ENCODE data around the gene ATP6AP1.
A peak's percentile ranks its signal among the peaks of the same experiment; 100 is the strongest.

ATP6AP1 gene

DNA sequence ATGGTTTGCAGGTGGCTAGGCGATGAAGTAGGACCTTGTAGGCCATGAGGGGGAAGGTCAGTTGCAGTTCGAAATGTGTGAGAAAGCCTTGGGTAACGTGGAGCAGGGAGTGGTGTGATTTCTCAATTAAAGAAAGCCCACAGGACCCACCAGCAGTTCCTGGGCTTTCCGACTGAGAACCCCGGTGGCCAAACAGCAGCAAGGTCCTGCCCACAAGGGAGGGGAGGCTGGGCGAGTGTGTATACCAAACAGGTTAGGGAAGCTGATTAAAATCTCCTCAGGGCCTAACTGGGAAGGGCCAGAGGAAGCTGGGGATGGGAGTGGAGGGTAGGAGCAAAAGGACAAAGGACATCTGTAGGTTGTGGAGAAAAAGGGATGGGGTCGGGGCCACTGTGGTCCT lies 2.4 kb downstream of the ATP6AP1 start:
- DNase-seq (ENCODE audit: low read depth) = no peak

DNA sequence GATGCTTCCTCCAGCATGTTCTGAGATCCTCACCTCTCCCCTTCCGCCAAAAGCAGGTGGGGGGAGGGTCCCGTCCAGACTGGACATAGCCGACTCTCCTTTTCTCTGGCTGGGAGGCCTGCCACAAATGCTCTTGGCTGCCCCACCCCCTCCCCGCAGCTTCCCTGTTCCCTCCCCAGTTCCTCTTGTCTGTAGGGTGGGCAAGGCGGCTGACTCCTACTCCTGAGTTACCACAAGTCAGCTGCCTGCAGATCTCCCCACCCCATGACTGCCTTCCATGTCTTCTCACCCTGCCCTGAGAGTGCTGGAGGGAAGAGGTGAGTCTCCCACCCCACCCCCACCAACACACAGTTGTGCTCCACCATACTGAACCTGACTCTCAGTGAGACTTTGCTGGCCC lies 2.9 kb downstream of the ATP6AP1 start:
- DNase-seq (ENCODE audit: low read depth) = no peak

DNA sequence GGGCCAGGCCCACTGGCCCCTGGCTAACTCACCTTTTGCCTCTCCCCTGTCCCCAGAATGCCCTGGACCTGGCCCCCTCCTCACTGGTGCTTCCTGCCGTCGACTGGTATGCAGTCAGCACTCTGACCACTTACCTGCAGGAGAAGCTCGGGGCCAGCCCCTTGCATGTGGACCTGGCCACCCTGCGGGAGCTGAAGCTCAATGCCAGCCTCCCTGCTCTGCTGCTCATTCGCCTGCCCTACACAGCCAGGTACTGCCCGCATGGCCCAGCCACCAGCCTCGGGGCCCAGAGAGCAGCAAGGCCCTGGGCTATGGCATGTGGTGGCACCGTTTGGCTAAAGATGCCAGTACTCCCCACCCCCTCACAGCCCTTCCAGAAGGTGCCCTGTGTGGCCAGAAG lies 3.7 kb downstream of the ATP6AP1 start:
- DNase-seq (ENCODE audit: low read depth) = no peak

DNA sequence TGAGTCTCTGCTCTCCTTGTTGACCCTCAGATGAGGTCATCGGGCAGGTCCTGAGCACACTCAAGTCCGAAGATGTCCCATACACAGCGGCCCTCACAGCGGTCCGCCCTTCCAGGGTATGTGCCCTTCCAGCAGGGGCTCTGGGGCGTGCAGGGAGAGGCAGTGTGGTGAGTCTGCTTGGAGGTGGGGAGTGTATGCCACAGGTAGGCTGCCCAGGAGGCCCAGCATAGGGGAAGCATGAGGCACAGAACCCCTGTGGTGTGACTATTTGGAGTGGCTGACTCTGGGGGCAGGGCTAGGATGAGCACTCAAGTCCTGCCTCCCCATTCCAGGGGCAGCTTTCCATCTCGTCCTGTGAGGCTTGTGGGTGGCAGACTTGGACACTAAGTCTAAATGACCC lies 5.1 kb downstream of the ATP6AP1 start:
- DNase-seq (ENCODE audit: low read depth) = no peak

DNA sequence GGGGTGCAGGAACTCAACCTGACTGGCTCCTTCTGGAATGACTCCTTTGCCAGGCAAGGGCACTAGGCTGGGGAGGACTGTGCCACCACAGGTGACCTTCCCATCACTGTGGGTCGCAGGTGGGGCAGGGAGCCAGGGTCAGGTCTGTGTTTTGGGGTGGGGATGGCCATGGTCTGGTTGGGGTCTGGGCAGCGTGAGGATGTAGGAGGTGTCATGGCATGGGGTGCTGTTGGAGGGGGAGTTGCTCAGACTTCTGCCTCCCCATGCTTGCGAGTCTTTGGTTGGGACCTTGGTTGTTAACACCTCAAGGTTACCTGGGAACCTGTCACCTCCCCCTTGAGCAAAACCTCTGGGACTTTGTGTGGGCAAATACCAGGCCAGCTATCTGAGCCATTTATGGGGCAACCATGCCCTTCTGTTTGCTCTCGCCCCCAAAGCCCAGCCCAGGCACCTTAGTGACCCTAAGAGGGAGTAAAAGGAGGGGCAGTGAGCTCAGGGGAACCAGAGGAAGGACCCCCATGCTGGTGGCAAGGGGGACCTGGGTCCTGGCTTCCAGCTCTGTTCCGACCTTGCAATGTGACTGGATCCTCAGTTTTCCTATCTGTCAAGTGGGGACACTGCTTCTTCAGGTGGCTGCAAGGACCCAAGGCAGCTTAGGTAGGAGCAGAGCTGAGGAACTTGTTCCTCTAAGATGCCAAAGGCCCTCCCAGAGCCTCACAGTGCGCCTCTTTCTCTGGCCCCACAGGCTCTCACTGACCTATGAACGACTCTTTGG lies 6.1 kb downstream of the ATP6AP1 start:
- no peak for DNase-seq (ENCODE audit: low read depth)

DNA sequence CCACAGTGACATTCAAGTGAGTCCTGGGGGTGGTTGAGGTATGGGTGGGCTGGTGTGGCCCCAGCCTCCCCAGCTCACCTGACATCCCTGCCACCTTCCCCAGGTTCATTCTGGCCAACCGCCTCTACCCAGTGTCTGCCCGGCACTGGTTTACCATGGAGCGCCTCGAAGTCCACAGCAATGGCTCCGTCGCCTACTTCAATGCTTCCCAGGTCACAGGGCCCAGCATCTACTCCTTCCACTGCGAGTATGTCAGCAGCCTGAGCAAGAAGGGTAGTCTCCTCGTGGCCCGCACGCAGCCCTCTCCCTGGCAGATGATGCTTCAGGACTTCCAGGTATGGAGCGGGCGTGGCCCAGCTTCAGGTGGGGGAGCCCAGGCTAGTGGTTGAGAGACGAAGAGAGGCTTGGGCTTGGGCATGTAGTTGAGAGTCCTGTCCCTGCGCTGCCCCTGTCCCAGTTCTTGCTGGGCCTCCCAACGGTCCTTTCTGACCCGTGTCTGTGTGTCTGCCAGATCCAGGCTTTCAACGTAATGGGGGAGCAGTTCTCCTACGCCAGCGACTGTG lies 6.8 kb downstream of the ATP6AP1 start:
- no peak for DNase-seq (ENCODE audit: low read depth)

DNA sequence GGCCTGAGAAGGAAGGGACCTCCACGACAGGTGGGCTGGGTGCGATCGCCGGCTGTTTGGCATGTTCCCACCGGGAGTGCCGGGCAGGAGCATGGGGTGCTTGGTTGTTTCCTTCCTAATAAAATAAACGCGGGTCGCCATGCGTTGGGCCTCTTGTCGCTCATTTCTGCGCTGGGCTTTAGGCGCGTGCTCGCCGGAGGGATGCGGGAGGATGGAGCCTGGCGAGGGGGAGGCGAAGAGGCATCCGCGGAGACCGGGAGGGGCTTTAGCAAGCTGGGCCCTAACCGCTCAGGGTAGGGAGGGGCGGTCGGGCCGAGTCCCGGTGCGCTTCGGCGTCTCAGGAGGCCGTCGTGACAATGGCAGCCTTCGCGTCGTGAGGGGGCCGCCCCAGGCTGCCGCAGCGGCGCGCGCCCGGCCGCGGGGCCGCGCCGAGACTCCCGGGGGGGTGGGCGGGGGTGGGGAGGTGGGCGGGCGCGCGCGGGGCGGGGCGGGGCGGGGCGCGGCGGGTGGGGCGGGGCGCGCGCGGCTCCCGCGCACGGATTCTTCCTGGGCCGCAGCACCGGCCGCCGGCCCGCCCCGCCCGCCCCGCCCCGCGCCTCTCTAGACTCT lies 8.0 kb downstream of the ATP6AP1 start:
- DNase-seq (ENCODE audit: low read depth) = no peak

DNA sequence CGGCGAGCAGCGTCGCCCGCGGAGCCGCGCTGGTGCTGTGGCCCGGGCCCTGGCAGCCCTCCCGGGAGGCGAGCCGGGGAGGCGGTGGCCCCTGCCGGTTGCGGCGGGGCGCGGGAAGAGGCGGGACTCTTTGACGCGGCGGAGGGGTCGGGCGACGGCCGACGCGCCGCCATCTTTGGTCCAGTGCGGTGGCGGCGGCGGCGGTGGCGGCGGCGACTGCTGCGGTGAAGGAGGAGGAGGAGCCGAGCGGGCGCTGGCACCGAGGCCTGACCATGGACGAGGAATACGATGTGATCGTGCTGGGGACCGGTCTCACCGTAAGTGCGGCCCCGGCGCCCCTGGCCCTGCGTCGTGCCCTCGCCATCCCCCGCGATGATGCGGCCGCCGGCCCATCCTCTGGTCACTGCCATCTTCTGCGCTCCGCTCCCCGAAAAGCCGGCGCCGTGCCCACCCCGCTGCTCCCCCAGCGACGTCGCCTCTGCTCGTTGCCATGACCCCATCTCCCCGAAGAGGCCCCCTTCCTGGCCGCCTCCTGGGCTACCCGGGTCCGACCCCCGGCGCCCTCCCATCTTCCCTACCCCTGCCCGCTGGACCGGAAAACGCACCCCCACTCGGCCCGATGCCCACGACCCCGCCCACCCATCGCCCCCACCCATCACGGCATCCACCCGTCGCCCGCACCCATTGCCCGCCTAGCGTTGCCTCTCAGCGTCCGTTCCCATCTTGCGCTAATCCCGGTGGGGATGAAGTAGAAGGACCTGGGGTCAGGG lies 8.7 kb downstream of the ATP6AP1 start, which contains the start of gene GDI1:
TSS of gene GDI1 (plus strand) at position 172 of the 770 bp plus-strand sequence. CDS start at position 273, 101 bp downstream.
- no peak for DNase-seq (ENCODE audit: low read depth)

DNA sequence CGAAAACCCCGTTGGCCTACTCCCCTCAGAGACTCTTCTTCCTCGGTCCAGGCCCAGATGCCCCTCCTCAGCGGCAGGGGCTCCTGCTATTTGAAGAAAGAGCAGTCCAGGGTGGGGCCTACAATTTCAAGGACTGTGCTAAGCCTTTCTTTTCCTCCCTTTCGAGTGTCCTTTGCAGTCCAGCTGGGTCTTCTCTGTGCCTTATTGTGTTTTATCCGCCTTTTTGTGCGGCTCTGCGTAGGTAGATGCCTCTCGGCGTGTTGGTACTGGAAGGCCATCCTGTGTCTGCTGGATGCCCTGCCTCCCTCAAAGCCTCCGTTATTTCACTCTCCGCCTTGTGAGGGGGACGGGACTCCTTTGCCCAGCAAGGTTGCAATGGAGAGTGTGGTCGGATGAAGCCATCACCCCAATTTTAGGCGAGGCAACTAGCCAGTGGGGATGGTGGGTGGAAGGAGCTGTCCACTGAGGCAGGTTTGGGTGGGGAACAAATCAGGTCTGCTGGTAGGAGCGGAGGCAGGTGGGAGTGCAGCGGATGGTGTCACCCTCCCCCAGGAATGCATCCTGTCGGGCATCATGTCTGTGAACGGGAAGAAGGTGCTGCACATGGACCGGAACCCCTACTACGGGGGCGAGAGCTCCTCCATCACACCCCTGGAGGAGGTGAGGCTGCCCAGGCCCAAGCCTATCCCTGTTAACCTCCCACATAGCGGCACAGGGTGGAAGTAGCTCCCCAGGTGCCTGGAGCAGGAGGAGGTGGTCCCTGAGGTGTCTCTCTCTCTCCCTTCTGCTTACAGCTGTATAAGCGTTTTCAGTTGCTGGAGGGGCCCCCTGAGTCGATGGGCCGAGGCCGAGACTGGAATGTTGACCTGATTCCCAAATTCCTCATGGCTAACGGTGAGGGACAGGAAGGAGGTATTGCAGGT lies 9.8 kb downstream of the ATP6AP1 start:
- DNase-seq (ENCODE audit: low read depth) = no peak

DNA sequence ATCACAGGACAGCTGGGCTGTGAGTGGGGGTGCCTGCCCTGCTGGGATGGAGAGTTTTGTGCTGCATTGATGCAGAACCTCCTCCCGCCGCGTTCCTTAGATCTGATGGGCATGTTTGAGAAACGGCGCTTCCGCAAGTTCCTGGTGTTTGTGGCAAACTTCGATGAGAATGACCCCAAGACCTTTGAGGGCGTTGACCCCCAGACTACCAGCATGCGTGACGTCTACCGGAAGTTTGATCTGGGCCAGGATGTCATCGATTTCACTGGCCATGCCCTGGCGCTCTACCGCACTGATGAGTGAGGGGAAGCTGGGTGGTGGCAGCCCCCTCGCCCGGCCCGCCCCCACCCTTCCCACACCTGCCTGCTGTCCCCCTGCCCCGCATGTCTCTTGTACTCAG lies 11.4 kb downstream of the ATP6AP1 start:
- DNase-seq (ENCODE audit: low read depth) = no peak

DNA sequence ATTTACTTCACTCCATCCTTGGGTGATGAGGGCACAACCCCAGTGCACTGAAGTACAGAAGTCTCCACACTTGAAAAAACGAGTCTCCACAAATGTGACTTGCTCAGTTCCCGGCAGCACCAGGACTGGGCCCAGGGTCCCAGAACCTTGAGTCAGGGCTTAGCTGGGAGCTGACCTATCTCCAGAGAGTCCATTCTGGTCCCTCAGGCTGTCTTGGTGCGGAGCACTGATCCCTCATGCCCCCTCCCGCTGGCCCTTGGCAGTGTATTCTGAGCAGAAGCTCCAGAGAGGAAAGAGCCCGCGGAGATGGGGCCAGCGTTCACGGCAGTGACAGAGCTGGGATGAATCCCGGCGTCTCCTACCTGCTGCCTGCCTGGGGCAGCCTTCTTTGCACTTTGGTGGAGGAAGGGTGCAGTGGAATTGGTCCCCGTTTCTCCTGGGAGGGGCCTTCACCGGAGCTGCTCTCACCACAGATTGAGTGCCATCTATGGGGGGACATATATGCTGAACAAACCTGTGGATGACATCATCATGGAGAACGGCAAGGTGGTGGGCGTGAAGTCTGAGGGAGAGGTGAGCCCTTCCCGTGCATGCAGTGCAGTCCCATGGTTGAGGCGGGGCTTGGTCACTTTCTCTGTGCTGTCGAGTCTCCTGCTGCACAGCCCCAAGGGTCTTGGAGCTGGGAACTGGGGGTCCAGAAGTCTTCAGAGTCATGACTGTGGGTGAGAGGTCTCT lies 12.3 kb downstream of the ATP6AP1 start:
- DNase-seq (ENCODE audit: low read depth) = no peak

DNA sequence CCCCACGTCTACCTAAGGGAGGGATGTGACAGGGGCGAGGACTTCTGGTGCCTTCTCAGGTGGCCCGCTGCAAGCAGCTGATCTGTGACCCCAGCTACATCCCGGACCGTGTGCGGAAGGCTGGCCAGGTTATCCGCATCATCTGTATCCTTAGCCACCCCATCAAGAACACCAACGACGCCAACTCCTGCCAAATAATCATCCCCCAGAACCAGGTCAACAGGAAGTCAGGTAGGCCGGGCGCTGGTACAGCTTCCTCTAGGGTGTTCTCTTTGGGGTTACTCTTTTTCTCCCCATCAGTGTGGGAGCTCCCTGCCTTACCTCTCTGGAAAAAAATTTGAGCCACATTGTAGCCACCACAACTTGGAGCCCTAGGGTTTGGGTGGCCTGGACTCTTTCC lies 13.1 kb downstream of the ATP6AP1 start:
- DNase-seq (ENCODE audit: low read depth) = no peak

DNA sequence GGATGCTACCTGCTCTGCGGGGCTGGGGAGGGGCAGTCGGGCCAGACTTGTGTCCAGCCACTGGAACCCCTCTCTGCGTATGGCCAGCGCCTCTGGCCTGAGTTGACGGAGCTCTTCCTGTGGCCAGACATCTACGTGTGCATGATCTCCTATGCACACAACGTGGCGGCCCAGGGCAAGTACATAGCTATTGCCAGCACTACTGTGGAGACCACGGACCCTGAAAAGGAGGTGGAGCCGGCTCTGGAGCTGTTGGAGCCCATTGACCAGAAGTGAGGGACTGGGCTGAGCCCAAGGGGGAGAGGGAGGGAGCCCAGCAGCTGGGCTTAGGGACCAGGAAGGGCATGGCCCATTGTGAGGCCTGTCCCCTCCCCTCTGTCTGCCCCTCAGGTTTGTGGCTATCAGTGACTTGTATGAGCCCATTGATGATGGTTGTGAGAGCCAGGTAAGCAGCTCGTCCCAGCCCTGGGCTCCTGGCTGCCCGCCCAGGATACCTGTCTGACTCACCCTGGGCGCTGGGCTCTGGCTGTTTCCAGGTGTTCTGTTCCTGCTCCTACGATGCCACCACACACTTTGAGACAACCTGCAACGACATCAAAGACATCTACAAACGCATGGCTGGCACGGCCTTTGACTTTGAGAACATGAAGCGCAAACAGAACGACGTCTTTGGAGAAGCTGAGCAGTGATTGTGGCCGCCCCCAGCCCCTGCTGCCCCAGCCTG lies 13.7 kb downstream of the ATP6AP1 start:
- no peak for DNase-seq (ENCODE audit: low read depth)

DNA sequence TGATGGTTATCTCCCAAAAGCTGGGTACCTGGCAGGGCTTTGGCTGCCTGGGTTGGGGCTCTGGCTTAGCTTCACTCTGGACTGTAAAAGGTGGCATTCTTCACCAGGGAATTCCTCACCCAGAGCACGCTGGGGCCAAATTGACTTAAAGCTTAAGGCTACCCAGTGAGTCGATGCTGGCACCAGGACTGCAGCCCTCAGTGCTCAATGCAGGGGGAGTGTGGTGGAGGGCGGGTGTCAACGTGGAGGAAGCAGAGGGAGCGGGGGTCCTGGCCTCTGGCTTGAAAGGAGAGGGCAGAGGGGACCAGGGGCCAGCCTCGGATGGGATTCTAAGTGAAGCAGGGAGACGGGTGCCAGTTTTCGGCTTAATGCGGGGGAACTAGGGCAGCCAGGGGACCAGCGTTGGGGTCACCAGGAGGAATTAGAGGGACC lies 15.0 kb downstream of the ATP6AP1 start:
- DNase-seq (ENCODE audit: low read depth) = no peak

DNA sequence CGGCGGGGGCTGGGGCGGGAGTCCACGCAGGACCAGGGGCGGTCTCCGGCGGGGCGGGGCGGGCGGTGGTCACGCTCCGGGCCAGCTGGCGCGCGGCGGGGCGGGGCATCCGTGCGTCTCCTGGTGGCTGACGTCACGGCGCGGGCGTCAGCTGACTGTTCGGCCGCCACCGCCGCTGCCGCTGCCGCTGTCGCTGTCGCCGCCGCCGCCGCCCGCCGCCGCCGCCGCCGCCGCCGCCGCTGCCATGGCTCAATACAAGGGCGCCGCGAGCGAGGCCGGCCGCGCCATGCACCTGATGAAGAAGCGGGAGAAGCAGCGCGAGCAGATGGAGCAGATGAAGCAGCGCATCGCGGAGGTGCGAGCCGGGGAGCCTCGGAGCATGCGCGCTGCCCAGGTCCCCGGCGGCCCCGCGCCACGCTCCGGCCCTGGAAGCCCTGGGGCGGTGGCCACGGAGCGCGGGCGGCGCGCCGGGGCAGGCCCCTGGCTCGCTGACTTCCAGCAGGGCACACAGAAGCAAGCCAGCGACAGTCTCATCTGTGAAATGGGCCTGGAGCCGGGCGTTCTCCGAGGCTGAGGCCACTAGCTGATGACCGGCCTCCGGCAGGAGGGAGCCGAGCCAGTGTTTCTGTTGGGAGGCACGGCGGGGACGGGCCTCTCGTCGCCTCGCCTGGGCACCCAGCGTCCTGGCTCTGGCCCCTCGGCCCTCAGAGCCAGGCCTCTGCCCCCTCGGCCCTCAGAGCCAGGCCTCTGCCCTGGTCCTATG lies 15.7 kb downstream of the ATP6AP1 start, which contains the start of gene FAM50A:
TSS of gene FAM50A (plus strand) at position 150 of the 763 bp plus-strand sequence. CDS start at position 245, 95 bp downstream.
- peak; percentile 24 for DNase-seq (ENCODE audit: low read depth)

DNA sequence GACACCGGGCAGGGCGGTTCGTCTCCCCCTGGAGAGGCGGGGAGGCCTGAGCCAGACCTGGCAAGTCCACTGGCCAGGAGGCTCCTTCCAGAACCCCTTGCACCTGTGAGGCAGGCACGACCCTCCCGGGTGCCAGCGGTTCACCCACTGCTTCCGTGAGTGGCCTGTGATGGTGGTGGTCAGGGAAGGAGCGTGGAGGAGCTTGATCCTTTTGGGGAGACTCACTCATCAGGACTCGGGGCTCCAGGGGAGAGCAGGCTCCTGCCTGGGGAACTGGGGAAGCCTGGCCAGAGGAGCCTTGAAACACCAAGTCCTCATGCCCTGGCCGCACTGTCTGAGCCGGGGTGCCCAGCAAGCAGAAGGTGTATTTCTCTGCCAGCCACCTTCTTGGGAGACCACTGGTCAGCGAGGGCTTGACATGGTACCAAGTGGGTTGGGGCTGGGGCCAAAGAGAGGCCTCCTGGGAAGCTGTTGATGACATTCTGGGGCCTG lies 16.3 kb downstream of the ATP6AP1 start:
- no peak for DNase-seq (ENCODE audit: low read depth)

DNA sequence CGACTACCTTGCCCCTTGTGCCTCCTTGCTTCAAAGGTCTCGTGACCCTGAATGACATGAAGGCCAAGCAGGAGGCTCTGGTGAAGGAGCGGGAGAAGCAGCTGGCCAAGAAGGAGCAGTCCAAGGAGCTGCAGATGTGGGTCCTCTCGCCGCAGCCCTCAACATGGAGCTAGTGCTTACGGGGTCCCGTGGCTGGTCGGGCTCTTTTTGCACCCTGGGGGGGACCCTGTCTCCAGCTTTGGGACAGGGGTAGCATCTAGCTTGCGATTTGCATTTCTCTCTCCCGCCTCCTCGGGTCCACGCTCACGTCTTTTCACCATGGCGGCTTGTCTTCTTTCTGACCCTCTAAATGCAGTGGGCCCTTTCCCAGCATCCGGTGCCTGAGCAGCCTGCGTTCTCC lies 17.3 kb downstream of the ATP6AP1 start:
- no peak for DNase-seq (ENCODE audit: low read depth)

DNA sequence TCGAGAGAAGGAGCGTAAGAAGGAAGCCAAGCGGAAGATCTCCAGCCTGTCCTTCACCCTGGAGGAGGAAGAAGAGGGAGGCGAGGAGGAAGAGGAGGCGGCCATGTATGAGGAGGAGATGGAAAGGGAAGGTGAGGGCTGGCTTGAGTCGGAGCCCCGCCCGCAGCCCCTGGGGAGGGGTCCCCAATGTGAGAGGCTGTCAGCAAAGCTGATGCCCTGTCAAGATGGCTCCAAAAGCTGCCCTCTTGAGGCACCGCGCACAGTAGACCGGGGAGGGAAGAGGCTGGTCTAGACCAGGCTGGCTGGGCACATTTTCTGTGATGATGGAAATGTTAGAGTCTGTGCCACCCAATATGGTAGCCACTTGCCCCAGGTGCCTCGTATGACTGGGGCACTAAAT lies 18.0 kb downstream of the ATP6AP1 start:
- no peak for DNase-seq (ENCODE audit: low read depth)

DNA sequence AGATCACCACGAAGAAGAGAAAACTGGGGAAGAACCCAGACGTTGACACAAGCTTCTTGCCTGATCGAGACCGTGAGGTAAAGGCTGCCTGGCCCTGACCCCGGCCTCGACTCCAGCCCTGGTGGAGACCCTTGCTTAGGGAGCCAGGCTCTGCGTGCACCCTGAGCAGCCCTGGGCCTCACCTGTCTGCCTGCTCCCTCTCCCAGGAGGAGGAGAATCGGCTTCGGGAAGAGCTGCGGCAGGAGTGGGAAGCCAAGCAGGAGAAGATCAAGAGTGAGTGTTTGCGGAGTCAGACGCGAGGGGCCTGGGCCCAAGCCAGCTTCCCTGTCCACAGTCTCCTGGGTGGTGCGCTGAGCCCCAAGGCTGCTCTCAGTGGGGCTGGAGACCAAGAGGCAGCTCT lies 20.0 kb downstream of the ATP6AP1 start:
- DNase-seq (ENCODE audit: low read depth) = no peak

Measured in stimulated activated CD8-positive, alpha-beta memory T cell treated with anti-CD3 and anti-CD28 coated beads, Interleukin-15, amount 100 ng/mL, for 1 hour (primary cell).